ENCODE results near the gene ARL14EPL.
"Not testable (repeated sequence)": the region's sequence is repeated elsewhere in the genome, so short reads cannot be mapped to it uniquely, and the experiment has no call there.

Gene ARL14EPL

DNA sequence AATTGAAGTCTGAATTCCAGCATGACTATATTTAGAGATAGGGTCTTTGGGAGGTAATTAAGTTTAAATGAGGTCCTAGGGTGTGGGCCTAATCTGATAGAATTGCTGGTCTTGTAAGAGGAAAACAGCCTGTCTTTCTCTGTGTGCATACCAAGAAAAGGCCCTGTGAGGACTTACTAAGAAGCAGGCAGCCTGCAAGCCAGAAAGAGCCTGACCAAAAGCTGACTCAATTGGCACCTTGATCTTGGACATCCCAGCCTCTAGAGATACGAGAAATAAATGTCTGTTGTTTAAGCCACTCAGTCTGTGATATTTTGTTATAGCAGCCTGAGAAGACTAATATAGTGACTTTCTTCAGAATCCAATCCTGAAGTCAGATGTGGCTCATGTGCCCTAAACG is 14.6 kb downstream of the ARL14EPL start:
- no peak for DNase-seq (ENCODE audit: low read depth in 2 of 2)

DNA sequence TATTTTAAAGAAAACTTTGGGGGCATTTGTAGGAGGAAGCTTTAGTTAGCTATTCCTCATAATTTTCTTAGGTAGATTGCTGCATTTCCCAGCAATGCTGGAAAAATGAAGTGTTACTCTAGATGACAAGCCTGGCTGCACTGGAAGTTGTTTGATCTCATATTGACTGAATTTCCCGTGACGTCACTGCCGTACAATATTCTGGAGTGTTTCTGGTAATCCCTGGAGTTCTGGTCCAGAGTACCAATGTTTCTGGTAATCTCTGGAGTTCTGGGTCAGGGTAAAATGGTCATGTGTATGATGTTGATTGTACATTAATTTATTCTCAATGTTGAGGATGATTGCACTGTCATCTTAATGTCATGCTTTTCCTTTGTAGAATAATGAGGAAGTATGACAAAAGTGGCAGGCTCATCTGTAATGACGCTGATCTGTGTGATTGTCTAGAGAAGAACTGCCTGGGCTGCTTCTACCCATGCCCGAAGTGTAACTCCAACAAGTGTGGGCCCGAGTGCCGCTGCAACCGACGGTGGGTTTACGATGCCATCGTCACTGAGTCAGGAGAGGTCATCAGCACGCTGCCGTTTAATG is 26.2 kb downstream of the ARL14EPL start:
- DNase-seq (ENCODE audit: low read depth in 2 of 2), result no peak

DNA sequence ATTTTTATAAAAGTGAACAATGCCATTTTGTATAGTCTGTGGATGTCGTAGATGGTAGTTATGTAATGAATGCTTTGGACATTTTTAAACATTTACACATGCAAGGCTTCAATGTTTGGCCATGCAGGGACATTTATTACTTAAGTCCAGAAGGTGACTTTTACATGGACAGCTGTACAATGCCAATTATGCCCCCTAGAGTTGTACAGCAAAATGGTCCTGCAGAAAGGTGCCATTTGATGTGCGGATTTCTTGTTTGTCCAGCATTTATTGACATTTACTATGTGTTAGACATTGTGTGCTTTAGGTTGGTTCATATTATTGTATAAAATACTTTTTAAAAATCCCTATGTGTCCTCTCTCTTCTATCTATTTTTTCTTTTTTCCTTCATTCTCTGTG is 30.1 kb downstream of the ARL14EPL start:
- DNase-seq (ENCODE audit: low read depth in 2 of 2), result no peak

GRCh38 chr5:116063950-116064349 is 31.7 kb downstream of the ARL14EPL start:
- DNase-seq (ENCODE audit: low read depth in 2 of 2), result no peak

DNA sequence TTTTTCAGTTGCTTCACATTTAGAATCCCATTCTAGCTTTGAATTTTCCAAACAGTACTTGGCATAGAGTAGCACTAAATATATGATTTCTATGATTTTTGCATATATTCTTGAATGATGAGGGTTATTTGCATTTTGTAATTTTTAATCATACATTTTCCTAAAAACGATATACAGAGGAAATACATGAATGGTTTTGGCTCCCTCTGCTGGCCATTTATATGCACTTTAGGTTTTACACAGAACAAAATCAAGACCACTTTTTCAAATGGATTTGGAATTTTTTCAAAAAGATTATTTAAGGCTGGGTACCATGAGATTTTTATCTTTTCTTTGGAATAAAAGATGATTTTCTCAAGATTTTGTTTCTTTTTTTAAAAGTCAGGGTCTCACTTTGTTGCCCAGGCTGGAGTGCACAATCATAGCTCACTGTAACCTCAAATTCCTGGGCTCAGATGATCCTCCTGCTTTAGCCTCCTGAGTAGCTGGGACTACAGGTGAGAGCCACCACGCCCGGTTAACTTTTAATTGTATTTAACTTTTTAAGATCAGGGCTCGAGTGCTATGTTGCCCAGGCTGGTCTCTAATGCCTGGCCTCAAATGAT is 35.9 kb downstream of the ARL14EPL start:
- no peak for DNase-seq (ENCODE audit: low read depth in 2 of 2)

DNA sequence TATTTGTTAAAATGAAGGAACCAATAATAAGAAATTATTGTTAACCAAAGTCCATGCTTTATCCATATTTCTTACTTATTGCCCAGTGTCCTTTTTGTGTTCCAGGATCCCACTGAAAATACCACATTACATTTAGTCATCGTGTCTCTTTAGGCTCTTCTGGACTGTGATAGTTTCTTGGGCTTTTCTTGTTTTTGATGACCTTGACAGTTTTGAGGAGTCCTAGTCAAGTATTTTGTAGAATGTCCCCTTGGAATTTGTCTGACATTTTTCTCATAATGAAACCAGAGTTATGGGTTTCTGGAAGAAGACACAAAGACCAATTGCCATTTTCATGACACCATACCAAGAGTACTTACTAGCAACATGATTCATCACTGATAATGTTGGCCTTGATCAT is 38.9 kb downstream of the ARL14EPL start:
- DNase-seq (ENCODE audit: low read depth in 2 of 2), result no peak

- no peak for DNase-seq (ENCODE audit: low read depth in 2 of 2)
Observed at GRCh38 chr5:116075191-116075831, 43.0 kb downstream of the ARL14EPL start.

DNA sequence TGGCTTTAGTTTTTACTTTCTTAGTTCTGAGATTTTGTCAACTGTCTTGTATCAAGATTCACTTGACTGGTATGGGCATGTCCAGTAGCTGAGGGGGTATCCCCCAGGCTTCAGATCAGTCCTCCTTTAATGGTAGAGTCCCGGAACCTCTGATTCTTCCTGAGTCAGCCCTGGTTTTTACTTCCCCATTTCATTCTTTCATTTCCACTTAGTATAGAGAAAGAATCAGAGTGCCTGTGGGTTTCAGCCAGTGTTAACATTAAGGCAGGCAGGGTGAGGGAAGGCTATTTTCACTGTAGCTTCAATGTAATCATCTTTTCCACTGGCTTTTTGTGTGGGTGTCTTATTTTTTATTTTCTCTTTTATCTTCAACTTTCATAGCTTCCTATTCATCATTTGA is 44.2 kb downstream of the ARL14EPL start:
- DNase-seq (ENCODE audit: low read depth in 2 of 2), result no peak

DNA sequence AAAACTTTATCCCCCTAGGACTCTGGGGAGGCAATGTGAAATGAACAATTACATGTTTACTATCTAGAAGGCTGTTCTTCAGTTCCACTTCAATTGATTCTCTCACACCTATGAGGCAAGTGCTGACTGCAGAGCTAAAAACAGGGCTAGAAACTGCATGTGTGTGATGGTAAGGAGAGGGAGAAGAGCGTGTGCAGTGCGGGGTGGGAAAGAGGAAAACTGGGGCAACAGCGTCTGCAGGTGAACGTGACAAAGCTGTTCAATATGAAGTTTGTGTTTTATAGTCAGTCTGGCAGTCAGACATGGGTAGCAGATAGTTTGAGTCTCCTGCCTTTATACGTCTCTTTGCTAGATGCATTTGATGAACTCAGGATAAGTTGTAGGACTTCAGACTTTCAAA is 45.9 kb downstream of the ARL14EPL start:
- no peak for DNase-seq (ENCODE audit: low read depth in 2 of 2)

- no peak for DNase-seq (ENCODE audit: low read depth in 2 of 2)
Observed at GRCh38 chr5:116084287-116084691, 52.0 kb downstream of the ARL14EPL start.

DNA sequence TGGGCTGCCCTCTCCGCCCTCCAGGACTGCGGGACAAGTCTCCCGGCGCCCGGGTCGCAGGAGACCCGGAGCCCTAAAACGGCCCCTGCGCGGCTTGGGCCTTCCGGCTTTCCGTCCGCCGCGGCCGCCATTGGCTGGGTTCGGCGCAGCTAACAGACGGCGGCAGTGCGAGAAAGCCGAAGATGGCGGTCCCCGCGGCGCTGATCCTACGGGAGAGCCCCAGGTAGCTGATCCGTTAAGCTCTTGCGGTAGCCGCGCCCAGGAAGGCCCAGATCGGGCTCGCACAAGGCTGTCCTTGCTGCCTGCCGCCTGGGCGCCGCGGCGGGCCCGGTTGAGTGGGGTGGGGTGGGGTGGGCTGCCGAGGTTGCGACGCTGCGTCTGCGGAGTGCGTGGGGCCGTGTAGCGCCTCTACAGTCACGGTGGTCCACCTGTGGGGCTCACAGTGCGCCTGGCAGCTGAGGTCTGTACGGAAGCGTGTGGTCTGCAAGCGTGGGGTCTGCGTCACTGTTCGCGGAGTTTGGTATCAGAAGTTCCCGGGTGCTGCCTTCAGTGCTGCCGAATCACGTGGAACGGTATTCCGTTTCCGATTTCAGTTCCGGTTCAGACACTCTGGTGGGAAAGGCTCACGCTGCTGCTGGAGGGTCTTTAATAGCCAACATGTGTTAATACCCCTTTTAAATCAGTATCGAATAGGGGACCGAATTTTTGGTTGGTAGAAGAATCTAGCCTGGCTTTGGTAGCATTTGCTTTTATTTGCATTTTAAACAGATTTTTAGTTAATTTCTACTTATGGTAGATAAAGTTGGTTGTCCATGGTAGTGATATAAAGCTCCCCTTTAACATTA is 52.8 kb downstream of the ARL14EPL start, which contains the start of gene COMMD10:
Gene COMMD10 (plus strand): TSS at position 155 of the 845 bp plus-strand sequence.
- DNase-seq (ENCODE audit: low read depth in 2 of 2), result peak; percentile 79 to 84

- not testable (repeated sequence) for DNase-seq (ENCODE audit: low read depth in 2 of 2)
Observed at GRCh38 chr5:116086309-116086708, 54.0 kb downstream of the ARL14EPL start.

DNA sequence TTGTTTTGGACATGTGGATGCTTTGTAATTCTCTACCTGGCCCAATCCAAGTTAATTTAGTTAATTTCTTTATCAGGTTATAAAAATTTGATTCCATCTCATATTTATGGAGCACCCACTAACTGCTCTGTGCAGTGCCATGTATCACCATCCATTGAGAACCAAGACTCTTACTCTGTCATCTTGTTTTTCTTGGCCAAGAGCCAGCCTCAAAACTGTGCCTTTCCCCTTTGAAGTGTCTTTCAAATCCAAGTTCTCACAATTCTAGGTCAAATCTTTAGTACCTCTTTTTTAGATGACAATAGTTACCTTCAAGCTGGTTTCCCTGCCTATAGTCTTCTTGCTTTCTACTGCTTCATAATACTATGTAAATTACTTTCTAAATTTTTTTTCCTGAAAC is 55.8 kb downstream of the ARL14EPL start:
- DNase-seq (ENCODE audit: low read depth in 2 of 2), result no peak

DNA sequence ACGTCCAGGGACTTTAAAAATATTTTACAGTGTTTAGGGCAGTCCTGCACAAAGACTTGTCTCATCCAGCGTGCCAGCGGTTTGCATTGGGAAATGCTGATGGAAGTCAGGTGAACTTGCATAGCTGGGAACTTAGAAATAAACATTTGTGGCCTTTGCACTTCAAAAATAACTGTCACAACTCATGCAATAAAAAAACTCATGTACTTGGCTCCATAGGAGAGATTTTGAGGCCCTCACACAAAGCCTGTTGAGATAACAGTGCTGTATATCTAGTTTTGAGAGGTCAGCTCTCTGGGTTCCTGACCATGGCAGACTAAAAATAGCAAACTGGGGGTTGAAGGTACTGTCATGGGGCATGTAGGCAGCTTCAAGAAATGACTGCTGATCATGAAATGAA is 58.0 kb downstream of the ARL14EPL start:
- DNase-seq (ENCODE audit: low read depth in 2 of 2), result no peak

DNA sequence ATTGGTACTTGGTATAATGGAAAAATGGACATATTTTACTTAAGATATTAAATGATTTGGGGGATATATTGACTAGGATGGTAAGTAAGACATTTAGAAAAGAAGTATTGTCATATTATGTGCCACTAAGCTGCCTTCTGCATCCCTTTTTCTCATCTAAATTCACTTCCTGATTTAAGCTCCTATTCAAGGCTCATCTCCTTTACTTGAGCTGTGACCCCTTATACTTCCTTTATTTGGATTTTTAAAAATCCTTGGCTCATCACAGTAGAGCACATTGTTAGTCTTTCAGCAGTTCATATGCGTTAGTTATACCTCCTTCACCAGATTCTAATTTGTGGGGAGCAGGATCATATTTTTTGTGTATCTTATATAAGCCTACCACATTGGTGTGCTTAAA is 59.1 kb downstream of the ARL14EPL start:
- no peak for DNase-seq (ENCODE audit: low read depth in 2 of 2)

GRCh38 chr5:116097301-116097700 is 65.0 kb downstream of the ARL14EPL start:
- DNase-seq (ENCODE audit: low read depth in 2 of 2), result no peak

GRCh38 chr5:116098998-116099397 is 66.7 kb downstream of the ARL14EPL start:
- no peak for DNase-seq (ENCODE audit: low read depth in 2 of 2)

- not testable (repeated sequence) for DNase-seq (ENCODE audit: low read depth in 2 of 2)
Observed at GRCh38 chr5:116104941-116105340, 72.7 kb downstream of the ARL14EPL start.
